HG03108 (cell line): ENCODE results near the gene PEX26.
"Not testable (repeated sequence)": the region's sequence is repeated elsewhere in the genome, so short reads cannot be mapped to it uniquely, and the experiment has no call there.

Experiments
- ATAC-seq: cut with Tn5 transposase; IDR thresholded peaks from one replicate; pipeline ENCODE4 v1.9.1; 2021; ENCODE audit warnings: moderate library complexity; ENCODE audit not compliant: unreplicated experiment

The PEX26 gene

DNA sequence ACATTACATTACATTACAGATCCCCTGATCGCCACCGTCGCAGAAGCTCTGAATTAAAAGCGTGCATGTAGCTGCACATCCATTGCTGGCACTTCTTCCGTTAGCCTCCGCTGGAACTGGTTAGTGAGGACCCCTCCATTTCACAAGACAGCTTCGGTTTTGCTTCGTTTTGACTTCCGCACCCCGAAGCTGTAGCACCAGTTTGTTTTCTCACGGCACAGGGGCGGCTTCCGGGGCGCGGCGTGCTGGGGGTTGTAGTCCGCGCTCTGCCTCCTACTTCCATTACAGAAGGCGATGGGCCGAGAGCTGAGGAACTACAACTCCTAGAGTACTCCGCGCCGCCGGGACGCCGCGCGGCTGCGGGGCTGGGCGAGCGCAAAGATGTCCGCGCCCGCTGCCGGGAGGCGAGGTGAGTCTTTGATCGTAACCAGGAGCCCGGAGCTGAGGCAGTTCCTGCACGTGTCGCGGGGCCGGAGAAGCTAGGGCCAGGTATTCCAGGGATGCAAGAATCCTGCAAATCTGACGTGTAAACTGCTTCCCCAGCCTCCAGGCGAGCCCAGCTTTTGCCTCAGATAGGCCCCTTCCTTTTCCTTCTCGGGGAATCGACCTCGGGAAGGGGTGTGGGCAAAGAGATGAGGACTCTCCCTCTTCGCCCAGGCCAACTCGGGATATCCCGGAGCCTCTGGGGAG, at the start of gene PEX26:
TSS of gene PEX26 (plus strand) at position 352 of the 690 bp plus-strand sequence. CDS start 387 bp downstream, outside the sequence.
- peak; percentile 93 for ATAC-seq

DNA sequence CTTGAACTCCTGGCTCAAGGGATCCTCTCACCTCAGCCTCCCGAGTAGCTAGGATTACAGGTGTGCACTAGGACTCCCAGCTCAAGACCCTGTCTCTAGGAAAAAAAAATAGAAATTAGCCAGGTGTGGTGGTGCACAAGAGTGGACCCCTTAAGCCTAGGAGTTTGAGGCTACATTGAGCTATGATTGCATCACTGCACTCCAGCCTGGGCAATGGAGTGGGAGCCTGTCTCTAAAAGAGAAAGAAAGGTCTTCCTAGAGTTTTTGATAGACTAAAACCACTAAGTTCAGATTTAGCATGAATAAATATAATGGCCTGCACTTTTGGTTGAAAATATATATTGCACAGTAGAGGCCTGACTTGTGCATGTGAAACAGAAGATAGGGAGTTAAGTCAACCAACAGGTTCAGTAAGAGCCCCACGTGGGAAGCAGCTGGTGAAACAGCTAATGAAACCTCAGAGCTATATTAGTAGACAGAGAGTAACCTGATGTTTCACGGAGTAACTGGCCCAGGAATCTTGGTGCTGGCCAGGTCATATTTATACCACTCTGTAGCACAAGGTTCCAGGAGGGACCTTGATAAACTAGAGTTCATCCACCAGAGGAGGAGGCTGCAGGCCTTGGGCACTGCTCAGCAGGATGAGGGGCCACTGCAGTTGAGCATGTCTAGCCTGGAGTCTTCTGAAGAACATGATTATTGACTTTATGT, 48.8 kb upstream of the PEX26 start:
- ATAC-seq: no peak

DNA sequence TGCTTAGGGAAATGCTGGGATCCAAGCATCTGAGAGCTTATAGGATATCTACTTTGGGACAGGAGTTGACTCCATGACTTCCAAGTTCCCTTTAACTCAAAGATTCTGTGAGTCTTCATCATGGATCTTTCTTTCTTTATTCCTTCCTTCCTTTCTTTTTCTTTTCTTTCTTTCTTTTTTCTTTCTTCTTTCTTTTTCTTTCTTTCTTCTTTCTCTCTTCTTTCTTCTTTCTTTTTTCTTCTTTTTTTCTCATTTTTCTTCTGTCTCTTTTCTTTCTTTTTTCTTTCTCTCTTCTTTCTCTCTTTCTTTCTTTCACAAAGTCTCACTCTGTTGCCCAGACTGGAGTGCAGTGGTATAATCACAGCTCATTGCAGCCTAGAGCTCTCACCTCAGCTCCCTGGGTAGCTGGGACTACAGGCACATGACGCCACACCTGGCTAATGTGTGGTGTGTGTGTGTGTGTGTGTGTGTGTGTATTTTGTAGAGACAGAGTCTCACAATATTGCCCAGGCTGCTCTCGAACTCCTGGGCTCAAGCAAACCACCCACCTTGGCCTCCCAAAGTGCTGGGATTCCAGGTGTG, 48.0 kb upstream of the PEX26 start:
- ATAC-seq: no peak

GRCh38 chr22:18031695-18032454, 45.9 kb upstream of the PEX26 start:
- no peak for ATAC-seq

DNA sequence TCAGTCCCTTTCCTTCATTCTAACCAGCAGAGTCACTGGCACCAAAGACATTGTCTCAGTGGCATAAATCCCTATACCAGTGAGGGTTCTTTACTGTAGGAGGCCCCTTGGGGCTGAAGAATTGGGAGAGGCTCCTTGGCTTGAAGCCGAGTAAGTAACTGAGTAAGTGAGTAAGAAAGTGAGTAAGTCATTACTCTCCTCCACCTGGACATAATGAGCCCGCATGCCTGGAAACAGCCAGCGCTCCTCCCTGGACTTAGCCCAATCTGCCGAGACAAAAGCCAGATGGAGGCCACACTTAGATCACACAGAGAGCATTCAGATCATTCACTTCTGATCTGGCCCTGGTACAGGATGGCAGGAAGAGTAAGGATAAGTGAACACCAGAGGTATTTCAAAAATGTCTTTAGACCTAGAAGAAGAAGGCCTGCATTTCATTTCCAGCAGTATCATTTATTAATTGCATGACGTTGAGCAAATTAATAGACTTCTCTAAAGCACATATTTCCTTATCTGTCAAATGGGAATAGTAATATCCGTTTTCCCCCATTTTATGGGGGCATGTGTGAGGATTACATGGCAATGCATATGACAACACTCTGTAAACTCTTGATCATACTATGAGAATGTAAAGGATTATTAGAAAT, 45.2 kb upstream of the PEX26 start:
- ATAC-seq: no peak

- no peak for ATAC-seq
Measured at GRCh38 chr22:18033204-18033998, 44.4 kb upstream of the PEX26 start.

DNA sequence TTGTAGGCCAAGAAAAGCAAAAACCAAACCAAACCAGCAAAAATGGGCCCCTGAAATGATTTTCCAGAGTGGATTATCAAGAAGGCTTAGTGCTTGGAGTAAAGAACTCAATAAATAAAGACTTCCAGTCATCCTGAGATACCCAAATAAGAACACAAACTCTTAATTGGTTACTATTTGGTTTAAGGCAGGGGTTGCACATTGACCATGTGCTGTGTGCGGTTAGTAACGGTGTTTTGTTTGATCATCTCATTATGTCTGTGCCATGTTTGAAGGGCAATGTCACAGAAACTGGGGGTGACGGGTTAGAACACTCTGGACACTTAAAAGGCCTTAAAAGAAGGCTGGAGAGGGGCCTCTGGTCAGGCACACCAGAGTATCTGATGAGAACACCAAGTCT, 43.7 kb upstream of the PEX26 start:
- no peak for ATAC-seq

GRCh38 chr22:18035751-18036150, 42.0 kb upstream of the PEX26 start:
- ATAC-seq: no peak

- ATAC-seq: not testable (repeated sequence)
Measured at GRCh38 chr22:18040898-18041297, 36.9 kb upstream of the PEX26 start.

GRCh38 chr22:18042685-18043084, 35.1 kb upstream of the PEX26 start:
- no peak for ATAC-seq

GRCh38 chr22:18044548-18045271, 33.1 kb upstream of the PEX26 start:
- ATAC-seq: no peak

DNA sequence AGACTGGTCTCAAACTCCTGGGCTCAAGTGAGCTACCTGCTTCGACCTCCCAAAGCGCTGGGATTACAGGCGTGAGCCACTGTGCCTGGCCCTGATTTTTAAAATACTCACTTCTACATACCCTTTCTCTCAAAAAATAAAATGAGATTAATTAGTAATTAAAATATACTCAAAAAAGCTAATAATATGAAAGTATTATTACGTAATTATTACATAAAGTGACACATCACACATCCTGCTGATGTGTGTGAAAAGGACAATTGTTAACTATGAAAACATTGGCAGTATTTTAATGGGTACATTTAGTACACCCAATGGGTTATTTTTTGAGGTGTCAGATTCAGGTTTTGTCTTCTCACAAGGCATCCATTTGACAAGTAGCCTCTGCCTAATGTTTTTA, 32.0 kb upstream of the PEX26 start:
- no peak for ATAC-seq

DNA sequence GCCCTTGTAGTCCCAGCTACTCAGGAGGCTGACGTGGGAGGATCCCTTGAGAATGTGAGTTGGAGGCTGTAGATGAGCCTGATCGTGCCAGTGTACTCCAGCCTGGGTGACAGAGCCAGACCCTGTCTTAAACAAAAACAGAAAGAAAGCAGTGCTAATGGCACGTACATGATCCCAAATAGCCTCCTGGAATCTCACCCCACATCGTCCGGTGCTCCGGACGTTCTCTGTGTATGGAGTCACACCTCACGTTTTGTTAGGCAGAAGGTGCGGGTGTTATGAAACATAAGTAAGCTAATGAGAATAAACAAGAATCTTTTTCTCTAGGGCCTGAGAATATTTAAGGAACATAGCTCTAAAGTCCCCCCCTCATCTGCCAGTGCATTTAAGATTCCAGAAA, 29.7 kb upstream of the PEX26 start:
- no peak for ATAC-seq

GRCh38 chr22:18048441-18048898, 29.3 kb upstream of the PEX26 start:
- ATAC-seq: no peak

GRCh38 chr22:18050065-18050464, 27.7 kb upstream of the PEX26 start:
- ATAC-seq: no peak

- ATAC-seq: not testable (repeated sequence)
Measured at GRCh38 chr22:18051113-18051512, 26.7 kb upstream of the PEX26 start.

GRCh38 chr22:18053216-18053946, 24.4 kb upstream of the PEX26 start:
- ATAC-seq: not testable (repeated sequence)

- no peak for ATAC-seq
Measured at GRCh38 chr22:18055619-18056160, 22.1 kb upstream of the PEX26 start.
